K562 (cell line): ENCODE results near the gene ANK3. TPM values are rescaled to one million over a fixed set of nuclear protein-coding genes. Genes with fewer than 3 reads are reported as not detected.
A peak's percentile ranks its signal among the peaks of the same experiment; 100 is the strongest.

ENCODE experiments used
- ELF2 ChIP-seq: fragments of 250-450 bp; sonication (Bioruptor Pico); IDR thresholded peaks from 2 replicates; pipeline ENCODE4 v1.5.0; 2021; ENCODE audit warnings: mild to moderate bottlenecking
- FOSL1 ChIP-seq: fragments of 200-800 bp; sonication (Bioruptor generic); conservative IDR thresholded peaks from 2 replicates; pipeline ENCODE4 v1.6.1; 2016; ENCODE audit warnings: missing genetic modification characterization, missing compliant biosample characterization
- SETDB1 ChIP-seq: IDR thresholded peaks from one replicate; pipeline ENCODE4 v1.6.1; 2012; ENCODE audit warnings: low read length, control low read depth, inconsistent platforms
- polyA plus RNA-seq, 8 experiments: library from polyadenylated mRNA; depleted of rRNA in 4 of 8; stranded (reverse) in 5 of 8; unstranded in 3 of 8; fragments of >200 nt; fragmentation: Nextera tagmentation in 2 of 8; fragmentation: Illumina TruSeq in 1 of 8; extraction: Ambion mirVana in 2 of 8; extraction: Trizol in 1 of 8; gene quantifications; 2 replicates each; pipeline versions ENCODE4 v1.2.1 to v1.2.3, GENCODE V29; 2011 to 2014; ENCODE audit warnings: inconsistent platforms in 1 of 8, missing spikeins in 1 of 8
- total RNA-seq, 7 experiments: library from RNA; depleted of rRNA in 6 of 7; stranded (reverse); fragments of >200 nt in 6 of 7; fragmentation: Illumina TruSeq in 2 of 7; extraction: Trizol in 2 of 7; gene quantifications; 2 replicates each; pipeline versions ENCODE4 v1.2.1 to v1.2.3, GENCODE V29; 2011 to 2021; ENCODE audit warnings: low replicate concordance in 1 of 7
- TF ChIP-seq, protein P1 (sequence below), 2 experiments: IDR thresholded peaks in 1 of 2; conservative IDR thresholded peaks in 1 of 2; 2 replicates each; pipeline ENCODE4 v1.6.1; 2016; ENCODE audit warnings: low read depth in 2 of 2, mild to moderate bottlenecking in 1 of 2, missing compliant biosample characterization in 1 of 2, missing genetic modification characterization in 1 of 2, moderate library complexity in 1 of 2
- TF ChIP-seq, protein P2 (sequence below), 2 experiments: fragments of 450-650 bp; IDR thresholded peaks; 2 replicates each; pipeline ENCODE4 v1.6.1; 2018; ENCODE audit warnings: mild to moderate bottlenecking in 2 of 2, low read depth in 1 of 2; ENCODE audit not compliant: partially characterized antibody in 2 of 2

The ANK3 gene
- total and polyA plus RNA-seq, 9 of the 15 experiments (the other 6 are each of a cell fraction or from before 2014, with no cell fraction given) = 10.0 to 32.3 (median 17.9) TPM

DNA sequence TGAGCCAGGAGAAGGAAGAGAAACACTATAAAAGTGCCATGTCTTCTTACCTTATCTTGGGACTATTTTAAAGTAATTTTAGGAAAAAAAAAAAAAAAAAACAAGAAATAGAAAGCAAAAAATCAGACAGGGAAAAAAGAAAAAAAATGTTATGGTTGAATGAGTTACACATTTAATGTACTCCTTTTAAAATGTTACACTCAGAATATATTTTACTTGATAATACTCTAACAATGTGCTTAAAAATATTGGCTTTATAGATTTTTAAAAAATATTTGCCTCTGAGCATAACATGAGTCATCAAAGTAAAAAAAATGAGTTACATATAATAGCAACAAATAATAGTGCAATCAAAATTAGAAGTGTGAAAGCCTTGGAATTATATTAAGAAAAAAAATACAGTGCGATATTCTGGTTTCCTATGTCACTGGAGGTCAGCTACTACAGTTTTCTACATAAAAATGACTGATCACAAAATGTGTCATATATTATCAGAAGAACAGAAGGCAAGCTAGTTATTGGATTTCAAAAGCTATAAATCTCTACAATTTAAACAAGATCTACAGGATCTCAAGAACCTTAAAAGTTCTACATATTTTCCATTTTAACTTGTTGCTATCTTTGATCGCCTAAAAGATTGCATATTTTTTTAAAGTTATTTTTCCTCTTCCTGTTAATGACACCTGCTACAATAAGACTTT, 252.2 kb downstream of the ANK3 start (continued):
- TF ChIP-seq, protein P1, sequence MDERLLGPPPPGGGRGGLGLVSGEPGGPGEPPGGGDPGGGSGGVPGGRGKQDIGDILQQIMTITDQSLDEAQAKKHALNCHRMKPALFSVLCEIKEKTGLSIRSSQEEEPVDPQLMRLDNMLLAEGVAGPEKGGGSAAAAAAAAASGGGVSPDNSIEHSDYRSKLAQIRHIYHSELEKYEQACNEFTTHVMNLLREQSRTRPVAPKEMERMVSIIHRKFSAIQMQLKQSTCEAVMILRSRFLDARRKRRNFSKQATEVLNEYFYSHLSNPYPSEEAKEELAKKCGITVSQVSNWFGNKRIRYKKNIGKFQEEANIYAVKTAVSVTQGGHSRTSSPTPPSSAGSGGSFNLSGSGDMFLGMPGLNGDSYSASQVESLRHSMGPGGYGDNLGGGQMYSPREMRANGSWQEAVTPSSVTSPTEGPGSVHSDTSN (CRISPR knock-in tag; IDR thresholded peaks at IDR 0.05; ENCODE audit: low read depth) = no peak
- TF ChIP-seq, protein P1 (tag; conservative IDR thresholded peaks at IDR 0.05; ENCODE audit: low read depth) = peak; percentile 65; the same call in 1 of the 2 replicates
- TF ChIP-seq FOSL1 (tag) = 0 out of 2 replicates have a peak, but pooled peaks have one; percentile 18
- no peak for TF ChIP-seq SETDB1
- TF ChIP-seq, protein P2, sequence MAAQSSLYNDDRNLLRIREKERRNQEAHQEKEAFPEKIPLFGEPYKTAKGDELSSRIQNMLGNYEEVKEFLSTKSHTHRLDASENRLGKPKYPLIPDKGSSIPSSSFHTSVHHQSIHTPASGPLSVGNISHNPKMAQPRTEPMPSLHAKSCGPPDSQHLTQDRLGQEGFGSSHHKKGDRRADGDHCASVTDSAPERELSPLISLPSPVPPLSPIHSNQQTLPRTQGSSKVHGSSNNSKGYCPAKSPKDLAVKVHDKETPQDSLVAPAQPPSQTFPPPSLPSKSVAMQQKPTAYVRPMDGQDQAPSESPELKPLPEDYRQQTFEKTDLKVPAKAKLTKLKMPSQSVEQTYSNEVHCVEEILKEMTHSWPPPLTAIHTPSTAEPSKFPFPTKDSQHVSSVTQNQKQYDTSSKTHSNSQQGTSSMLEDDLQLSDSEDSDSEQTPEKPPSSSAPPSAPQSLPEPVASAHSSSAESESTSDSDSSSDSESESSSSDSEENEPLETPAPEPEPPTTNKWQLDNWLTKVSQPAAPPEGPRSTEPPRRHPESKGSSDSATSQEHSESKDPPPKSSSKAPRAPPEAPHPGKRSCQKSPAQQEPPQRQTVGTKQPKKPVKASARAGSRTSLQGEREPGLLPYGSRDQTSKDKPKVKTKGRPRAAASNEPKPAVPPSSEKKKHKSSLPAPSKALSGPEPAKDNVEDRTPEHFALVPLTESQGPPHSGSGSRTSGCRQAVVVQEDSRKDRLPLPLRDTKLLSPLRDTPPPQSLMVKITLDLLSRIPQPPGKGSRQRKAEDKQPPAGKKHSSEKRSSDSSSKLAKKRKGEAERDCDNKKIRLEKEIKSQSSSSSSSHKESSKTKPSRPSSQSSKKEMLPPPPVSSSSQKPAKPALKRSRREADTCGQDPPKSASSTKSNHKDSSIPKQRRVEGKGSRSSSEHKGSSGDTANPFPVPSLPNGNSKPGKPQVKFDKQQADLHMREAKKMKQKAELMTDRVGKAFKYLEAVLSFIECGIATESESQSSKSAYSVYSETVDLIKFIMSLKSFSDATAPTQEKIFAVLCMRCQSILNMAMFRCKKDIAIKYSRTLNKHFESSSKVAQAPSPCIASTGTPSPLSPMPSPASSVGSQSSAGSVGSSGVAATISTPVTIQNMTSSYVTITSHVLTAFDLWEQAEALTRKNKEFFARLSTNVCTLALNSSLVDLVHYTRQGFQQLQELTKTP (IDR thresholded peaks at IDR 0.05; ENCODE audit: low read depth in 1 of 2, partially characterized antibody in 2 of 2) = no peak
- TF ChIP-seq ELF2 (CRISPR knock-in tag) = no peak
